NCI-H446 treated with DMSO at 0.1 percent for 48 hours (cell line): ENCODE data around the gene VAPB.

Experiments used
- DNase-seq: peaks from one replicate; lab custom pipeline; 2025; lab: John Stamatoyannopoulos, UW

Gene VAPB

GRCh38 chr20:58436868-58437645, 48.0 kb downstream of the VAPB start:
- DNase-seq = no peak

DNA sequence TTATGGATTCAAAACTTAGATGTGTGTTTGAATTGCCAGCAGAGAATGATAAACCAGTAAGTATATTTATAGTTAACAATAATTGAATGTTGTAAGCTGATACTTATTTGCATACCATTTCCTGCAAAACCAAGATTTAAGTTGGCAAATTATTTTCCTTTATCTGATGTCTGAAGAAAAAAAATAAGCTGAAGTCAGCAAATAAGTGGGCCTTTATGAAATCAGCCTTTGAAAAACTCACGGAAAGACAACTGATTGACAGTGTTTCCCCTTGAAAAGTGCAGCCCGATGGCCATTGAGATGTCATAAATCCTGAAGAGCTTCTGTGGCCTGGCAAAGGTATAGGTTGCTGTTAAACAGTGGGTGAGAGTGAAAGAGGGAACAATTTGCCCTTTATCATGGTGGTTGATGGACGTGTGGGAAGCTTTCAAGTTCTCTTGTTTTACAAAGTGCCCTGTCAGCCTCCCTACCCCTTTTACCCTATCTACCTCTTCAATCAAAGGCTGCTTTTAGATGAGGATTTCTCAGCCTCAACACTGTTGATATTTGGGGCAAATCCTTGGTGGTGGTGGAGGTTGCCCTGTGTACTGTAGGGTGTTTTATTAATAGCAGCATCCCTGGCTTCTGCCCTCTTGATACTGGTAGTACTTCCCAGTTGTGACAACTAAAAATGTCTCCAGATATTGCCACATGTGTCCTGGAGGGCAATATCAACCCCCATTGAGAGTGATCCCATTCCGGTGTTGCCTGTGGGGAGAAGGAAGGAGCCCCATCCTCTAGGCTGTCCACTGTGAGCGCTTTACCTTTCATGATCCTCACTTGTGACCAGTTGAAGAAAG, 50.2 kb downstream of the VAPB start:
- DNase-seq = no peak

DNA sequence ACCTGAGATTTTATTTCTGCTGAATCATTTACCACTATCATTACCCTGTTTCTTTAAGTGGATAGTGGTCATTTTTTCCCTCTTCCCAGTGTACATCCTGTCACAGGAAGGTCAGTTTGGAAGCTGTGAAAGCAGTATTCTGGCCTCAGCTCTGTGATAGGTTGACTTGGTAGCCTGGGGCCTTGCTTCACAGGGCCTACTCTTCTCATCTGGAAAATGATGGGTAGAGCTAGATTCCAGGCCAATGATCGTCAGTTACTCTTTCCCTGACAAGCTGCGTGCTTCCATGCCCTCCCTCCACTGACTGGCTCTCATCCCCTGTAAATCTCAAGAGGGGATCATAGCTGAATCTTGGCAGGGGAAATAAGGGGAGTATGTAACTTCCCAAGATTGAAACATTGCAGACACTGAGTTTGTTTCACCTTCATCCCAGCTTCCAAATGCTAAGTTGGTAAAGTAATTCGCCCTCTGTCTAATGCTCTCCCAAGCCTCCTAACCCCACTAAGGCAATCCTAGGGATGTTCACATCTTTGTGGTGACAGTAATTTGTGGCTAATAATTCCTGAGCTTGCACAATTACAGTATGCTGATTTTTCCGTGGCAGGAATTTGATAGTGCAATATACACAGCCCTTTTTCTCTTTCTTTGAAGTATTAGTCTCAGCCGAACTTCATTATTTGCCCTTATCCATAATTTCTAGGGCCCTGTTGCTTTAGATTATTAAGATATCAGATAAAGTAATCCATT, 51.2 kb downstream of the VAPB start:
- DNase-seq = no peak

GRCh38 chr20:58441723-58442122, 52.7 kb downstream of the VAPB start:
- DNase-seq = no peak

DNA sequence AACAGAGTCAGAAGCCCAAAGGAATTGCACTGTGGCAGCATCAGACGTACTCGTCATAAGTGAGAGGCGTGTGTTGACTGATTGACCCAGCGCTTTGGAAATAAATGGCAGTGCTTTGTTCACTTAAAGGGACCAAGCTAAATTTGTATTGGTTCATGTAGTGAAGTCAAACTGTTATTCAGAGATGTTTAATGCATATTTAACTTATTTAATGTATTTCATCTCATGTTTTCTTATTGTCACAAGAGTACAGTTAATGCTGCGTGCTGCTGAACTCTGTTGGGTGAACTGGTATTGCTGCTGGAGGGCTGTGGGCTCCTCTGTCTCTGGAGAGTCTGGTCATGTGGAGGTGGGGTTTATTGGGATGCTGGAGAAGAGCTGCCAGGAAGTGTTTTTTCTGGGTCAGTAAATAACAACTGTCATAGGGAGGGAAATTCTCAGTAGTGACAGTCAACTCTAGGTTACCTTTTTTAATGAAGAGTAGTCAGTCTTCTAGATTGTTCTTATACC, 55.8 kb downstream of the VAPB start:
- no peak for DNase-seq

DNA sequence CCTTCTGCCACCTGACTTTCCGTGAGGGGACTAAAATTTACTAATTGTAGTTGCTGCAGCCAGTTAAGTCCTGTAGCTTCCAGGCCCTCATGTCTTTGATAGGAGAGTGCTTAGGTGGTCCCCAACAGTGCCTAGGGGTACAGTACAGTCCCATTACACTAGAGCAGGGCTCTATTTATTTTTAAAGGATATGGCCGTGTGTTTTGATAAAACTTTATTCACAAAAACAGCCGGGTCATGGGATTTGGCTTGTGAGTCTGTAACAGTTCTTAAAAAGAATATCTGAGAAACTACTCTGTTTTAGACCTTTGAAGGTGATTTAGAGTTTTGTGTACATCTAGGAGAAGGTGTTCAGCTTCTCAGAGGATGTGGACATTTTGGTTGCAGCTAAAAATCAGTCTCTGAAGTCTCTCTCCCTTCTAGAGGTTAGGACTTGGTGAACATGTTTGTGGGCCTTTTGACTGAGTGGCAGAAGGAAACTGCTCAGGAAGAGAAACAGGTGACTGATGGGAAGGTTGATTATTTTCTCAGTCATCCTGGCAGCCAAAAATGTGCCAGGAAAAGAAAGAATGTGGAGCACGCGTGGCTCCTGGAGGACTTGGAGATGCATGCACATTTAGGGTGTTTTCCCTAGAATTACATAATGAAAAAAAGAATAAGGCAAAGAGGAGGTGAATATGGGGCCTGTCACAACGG, 57.4 kb downstream of the VAPB start:
- DNase-seq = no peak

DNA sequence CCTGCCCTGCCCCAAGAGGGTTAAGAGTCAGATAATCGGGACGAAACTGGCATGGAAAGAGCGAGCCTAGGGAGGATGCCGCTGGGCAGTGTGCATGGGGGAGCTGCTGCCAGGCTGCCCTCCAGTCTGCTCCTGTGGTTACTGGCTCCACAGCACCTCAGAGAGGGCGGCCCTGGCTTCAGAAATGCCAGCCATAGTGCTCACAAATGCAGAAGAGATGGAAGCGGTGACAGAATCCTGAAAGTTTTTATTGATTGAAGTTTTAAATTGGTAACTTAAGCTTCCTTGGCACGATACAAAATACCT, 57.9 kb downstream of the VAPB start:
- DNase-seq = no peak

- no peak for DNase-seq
These were observed 58.7 kb downstream of the VAPB start for GRCh38 chr20:58447511-58448391.

- DNase-seq = no peak
These were observed 59.9 kb downstream of the VAPB start for GRCh38 chr20:58448958-58449357.

GRCh38 chr20:58449681-58450221, 60.7 kb downstream of the VAPB start:
- no peak for DNase-seq

GRCh38 chr20:58450254-58450653, 61.2 kb downstream of the VAPB start:
- no peak for DNase-seq

DNA sequence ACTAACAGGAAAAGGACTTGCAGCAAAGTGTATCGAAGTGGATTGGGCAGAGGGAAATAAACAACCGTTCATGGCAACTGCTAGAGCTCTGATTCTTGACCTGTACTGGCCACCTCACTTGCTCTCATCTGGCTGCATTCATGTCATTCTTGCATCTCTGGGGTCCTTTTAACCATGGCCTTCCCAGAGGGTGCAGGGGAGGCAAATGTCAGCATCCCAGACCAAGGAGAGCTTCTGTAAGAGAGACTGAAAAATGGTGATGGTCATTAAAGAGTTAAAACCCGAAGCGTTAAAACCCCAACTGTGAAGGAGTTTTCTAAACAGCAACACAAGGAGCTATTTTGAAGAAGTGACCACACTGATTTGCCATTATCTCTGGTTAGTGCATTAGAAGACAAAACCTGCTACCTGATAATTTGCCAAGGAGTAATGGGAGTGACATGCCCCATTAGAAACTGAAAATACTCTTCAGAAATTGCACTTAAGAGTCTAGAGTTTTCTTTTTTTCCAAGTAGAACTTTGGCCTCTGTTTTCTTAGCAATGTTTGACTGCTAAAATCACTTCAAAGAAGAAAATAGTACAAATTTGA, 63.7 kb downstream of the VAPB start:
- no peak for DNase-seq

- no peak for DNase-seq
These were observed 64.4 kb downstream of the VAPB start for GRCh38 chr20:58453391-58453790.

GRCh38 chr20:58454460-58454859, 65.4 kb downstream of the VAPB start:
- no peak for DNase-seq

- no peak for DNase-seq
These were observed 68.2 kb downstream of the VAPB start for GRCh38 chr20:58457083-58457695.

DNA sequence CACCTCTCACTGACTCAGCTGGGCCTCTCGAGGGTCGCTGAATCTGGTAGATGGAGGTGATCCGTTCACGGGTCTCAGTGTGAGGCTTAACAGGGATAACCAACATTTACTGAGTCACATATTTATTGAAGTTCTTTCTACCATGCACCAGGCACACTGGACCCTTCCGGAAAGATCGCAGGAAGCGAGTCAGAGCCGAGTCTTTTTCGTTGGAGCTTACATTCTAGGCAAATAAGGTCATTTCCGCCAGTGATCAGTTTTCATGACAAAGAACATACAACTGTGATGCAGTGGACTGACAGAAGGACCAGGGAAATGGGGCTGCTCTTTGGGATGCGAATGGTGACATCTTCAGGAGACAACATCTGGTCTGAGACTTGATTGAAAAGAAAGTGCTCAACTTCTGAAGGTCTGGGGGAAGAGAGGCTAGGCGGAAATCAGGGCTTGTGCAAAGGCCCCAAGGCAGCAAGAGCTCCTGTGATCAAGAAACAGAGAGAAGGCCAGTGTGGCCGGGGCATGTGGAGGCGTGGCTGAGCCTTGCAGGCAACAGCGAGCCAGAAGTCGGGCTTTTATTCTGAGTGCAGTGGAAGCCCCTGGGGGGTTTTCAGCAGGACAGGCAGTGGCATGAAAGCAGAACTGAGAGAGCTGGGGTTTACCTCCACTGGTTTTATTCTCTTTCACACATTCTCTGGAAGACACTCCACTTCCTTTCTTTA, 69.5 kb downstream of the VAPB start:
- DNase-seq = no peak

- DNase-seq = no peak
These were observed 70.2 kb downstream of the VAPB start for GRCh38 chr20:58459058-58459750.

- no peak for DNase-seq
These were observed 72.1 kb downstream of the VAPB start for GRCh38 chr20:58461104-58461503.

DNA sequence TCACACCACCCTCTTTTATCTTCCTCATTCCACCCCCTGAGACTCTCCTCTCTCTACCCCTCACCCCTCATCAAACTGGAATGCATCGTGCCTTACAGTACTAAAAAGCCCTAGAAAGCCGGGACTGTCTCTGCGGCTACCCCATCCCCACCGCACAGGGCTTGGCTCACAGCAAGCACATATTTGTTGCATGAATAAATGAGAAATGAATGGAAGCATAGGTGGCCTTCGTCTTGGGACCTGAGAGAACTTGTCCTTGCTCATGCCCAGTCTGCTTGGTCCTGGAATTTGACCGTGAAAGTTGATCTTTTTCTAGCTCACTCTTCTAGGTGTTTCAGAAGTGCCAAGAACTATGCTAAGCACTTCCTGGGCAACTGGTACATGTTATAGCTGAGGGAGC, 72.9 kb downstream of the VAPB start:
- DNase-seq = no peak
